ENCODE results near the gene BRWD1.

DNA sequence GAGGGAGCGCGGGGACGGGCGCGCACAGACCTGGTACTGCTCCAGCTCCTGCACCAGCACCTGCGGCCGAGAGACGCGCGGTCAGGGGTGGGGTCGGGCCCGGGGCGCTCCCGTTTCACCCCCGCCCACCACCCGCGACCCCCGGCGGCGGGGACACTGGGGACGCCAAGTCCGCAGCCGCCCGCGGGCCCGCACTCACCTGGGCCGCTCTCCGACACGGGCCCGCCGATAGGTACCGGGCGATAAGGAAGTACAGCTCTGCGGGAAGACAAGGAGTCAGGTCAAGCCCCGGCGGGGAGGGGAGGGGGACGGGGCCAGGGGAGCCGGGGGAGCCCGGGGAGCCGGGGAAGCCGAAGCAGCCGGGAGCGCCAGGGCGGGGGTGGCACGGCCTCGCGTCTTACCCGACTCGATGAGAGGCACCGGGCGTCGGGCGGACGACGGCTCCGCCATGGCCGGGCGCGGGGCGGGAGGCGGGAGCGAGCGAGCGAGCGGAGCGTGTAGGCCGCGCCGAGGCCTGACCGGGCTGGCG, 326 bp downstream of the BRWD1 start:
- TF ChIP-seq CTCF (IDR thresholded peaks at IDR 0.05) (no peak), POLR2A (IDR thresholded peaks at IDR 0.05) (no peak)
